Caco-2 (cell line): Measurements from ENCODE around the gene NAGA. TPM values are rescaled to one million over a fixed set of nuclear protein-coding genes. Genes with fewer than 3 reads are reported as not detected.

Experiments used
- BruUV-seq: library from RNA; stranded (reverse); fragments of 400-500 nt; replicated peaks from 2 replicates; lab custom pipeline; 2021; lab: Mats Ljungman, UMichigan
- CTCF ChIA-PET: fragments of 300-600 bp; sonication (Branson Sonifier 250); formaldehyde crosslinking; loops from one replicate; lab custom pipeline; 2022; ENCODE audit warnings: antibody characterized with exemption; lab: Charles Lee
- POLR2A ChIA-PET: fragments of 300-600 bp; sonication (Branson Sonifier 250); formaldehyde crosslinking; loops from one replicate; lab custom pipeline; 2022; ENCODE audit warnings: antibody characterized with exemption; lab: Charles Lee
- DNase-seq, 2 experiments: peaks; one replicate each; pipeline versions ENCODE4 v3.0.0 to v3.0.0-alpha.2; 2020 to 2022
- H3K27me3 ChIP-seq: replicated peaks from 2 replicates; pipeline ENCODE4 v1.6.0; 2011; ENCODE audit warnings: low read length; ENCODE audit not compliant: control insufficient read depth, insufficient read depth
- H3K36me3 ChIP-seq: 2 replicates; pipeline ENCODE4 v1.5.1; 2011; ENCODE audit warnings: low read length; ENCODE audit not compliant: control insufficient read depth, insufficient read depth
- H3K4me1 ChIP-seq: fragments of 250-450 bp; sonication (Bioruptor Pico); 2 replicates; pipeline ENCODE4 v1.5.1; 2020; ENCODE audit warnings: mild to moderate bottlenecking
- H3K4me3 ChIP-seq: 2 replicates; pipeline ENCODE4 v1.5.1; 2011; ENCODE audit warnings: low read depth, mild to moderate bottlenecking, control low read depth, low read length
- H3K9me3 ChIP-seq: fragments of 250-450 bp; sonication (Bioruptor Pico); 2 replicates; pipeline ENCODE4 v1.5.1; 2020; ENCODE audit warnings: mild to moderate bottlenecking, moderate library complexity
- H3K27ac Mint-ChIP-seq: one replicate; pipeline ENCODE4 v1.8.0; 2022; ENCODE audit warnings: mixed read lengths; ENCODE audit not compliant: unreplicated experiment
- H3K27me3 Mint-ChIP-seq: one replicate; pipeline ENCODE4 v1.8.0; 2022; ENCODE audit warnings: mixed read lengths; ENCODE audit not compliant: insufficient read depth, unreplicated experiment
- H3K36me3 Mint-ChIP-seq: one replicate; pipeline ENCODE4 v1.8.0; 2022; ENCODE audit warnings: mild to moderate bottlenecking, mixed read lengths; ENCODE audit not compliant: insufficient read depth, unreplicated experiment
- H3K4me1 Mint-ChIP-seq: one replicate; pipeline ENCODE4 v1.8.0; 2022; ENCODE audit warnings: low read depth, mixed read lengths; ENCODE audit not compliant: unreplicated experiment
- H3K4me3 Mint-ChIP-seq: one replicate; pipeline ENCODE4 v1.8.0; 2022; ENCODE audit warnings: mild to moderate bottlenecking, moderate library complexity, mixed read lengths; ENCODE audit not compliant: unreplicated experiment
- H3K9me3 Mint-ChIP-seq: one replicate; pipeline ENCODE4 v1.8.0; 2022; ENCODE audit warnings: mixed read lengths; ENCODE audit not compliant: unreplicated experiment
- intact Hi-C: fragments of 100-400 bp; cut with micrococcal nuclease; formaldehyde crosslinking; loops from one replicate; pipeline ENCODE4 v1.10.0; 2022; ENCODE audit not compliant: unreplicated experiment
- total RNA-seq: library from RNA; stranded (reverse); gene quantifications from 2 replicates; pipeline ENCODE4 v1.2.3, GENCODE V29; 2022
- TF ChIP-seq, protein P1 (sequence below), 2 experiments: fragments of 200-600 bp in 1 of 2; IDR thresholded peaks; 1 replicate in 1 of 2; 2 replicates in 1 of 2; pipeline versions ENCODE4 v1.5.1 to v1.8.0; 2011 to 2022; ENCODE audit warnings: antibody characterized with exemption in 1 of 2, control low read depth in 1 of 2, inconsistent platforms in 1 of 2, low read depth in 1 of 2, low read length in 1 of 2, mild to moderate bottlenecking in 1 of 2, moderate library complexity in 1 of 2; ENCODE audit not compliant: insufficient read depth in 1 of 2, severe bottlenecking in 1 of 2, unreplicated experiment in 1 of 2

Gene NAGA
- total RNA-seq, 1 experiment from 2014 or later: 28.3 TPM

- H3K27ac Mint-ChIP-seq: no peak overlapping the region
These were observed 14.3 kb upstream of the NAGA start for GRCh38 chr22:42084874-42085273.

GRCh38 chr22:42083119-42083518 is 12.5 kb upstream of the NAGA start:
- peaks cover 9% of the 10 kb centered on the region for H3K4me1 ChIP-seq
- CTCF ChIA-PET: no interaction called here
- H3K27me3 ChIP-seq: no peaks in the 10 kb centered on the region
- H3K27ac Mint-ChIP-seq: no peak overlapping the region
- H3K4me3 Mint-ChIP-seq: no peak overlapping the region
- H3K9me3 Mint-ChIP-seq: no peaks in the 10 kb centered on the region
- H3K36me3 Mint-ChIP-seq: peaks cover 53% of the 10 kb centered on the region
- POLR2A ChIA-PET: no interaction called here
- peaks cover 2% of the 10 kb centered on the region; the same call in 1 of the 2 replicates for H3K36me3 ChIP-seq
- TF ChIP-seq, protein P1, sequence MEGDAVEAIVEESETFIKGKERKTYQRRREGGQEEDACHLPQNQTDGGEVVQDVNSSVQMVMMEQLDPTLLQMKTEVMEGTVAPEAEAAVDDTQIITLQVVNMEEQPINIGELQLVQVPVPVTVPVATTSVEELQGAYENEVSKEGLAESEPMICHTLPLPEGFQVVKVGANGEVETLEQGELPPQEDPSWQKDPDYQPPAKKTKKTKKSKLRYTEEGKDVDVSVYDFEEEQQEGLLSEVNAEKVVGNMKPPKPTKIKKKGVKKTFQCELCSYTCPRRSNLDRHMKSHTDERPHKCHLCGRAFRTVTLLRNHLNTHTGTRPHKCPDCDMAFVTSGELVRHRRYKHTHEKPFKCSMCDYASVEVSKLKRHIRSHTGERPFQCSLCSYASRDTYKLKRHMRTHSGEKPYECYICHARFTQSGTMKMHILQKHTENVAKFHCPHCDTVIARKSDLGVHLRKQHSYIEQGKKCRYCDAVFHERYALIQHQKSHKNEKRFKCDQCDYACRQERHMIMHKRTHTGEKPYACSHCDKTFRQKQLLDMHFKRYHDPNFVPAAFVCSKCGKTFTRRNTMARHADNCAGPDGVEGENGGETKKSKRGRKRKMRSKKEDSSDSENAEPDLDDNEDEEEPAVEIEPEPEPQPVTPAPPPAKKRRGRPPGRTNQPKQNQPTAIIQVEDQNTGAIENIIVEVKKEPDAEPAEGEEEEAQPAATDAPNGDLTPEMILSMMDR (IDR thresholded peaks at IDR 0.05; ENCODE audit: insufficient read depth in 1 of 2, low read depth in 1 of 2, low read length in 1 of 2, severe bottlenecking in 1 of 2, unreplicated experiment in 1 of 2): no peak
- no peaks in the 10 kb centered on the region for H3K27me3 Mint-ChIP-seq
- peaks cover 5% of the 10 kb centered on the region for H3K4me1 Mint-ChIP-seq
- H3K9me3 ChIP-seq: no peaks in the 10 kb centered on the region
- no peak overlapping the region for H3K4me3 ChIP-seq
- DNase-seq: no peak
- BruUV-seq: no TSS peak
- intact Hi-C loops: no loop called here

More at GRCh38 chr22:42084874-42085273, 14.3 kb upstream of the NAGA start:
- Histone ChIP-seq H3K36me3 (peaks cover 2% of the 10 kb centered on the region; the same call in 1 of the 2 replicates), H3K4me3 (no peak overlapping the region), H3K9me3 (no peaks in the 10 kb centered on the region), H3K27me3 (no peaks in the 10 kb centered on the region), H3K4me1 (no peaks in the 10 kb centered on the region)
- H3K4me1 Mint-ChIP-seq: peaks cover 14% of the 10 kb centered on the region
- no TSS peak for BruUV-seq
- intact Hi-C loops: no loop called here
- POLR2A ChIA-PET: no interaction called here
- CTCF ChIA-PET: interaction anchor here (0.6 kb wide), 1 partner anchor 612 kb away, joined by 3 read pairs; no protein-coding TSS in a partner anchor
- TF ChIP-seq, protein P1 (IDR thresholded peaks at IDR 0.05; ENCODE audit: insufficient read depth in 1 of 2, low read depth in 1 of 2, low read length in 1 of 2, severe bottlenecking in 1 of 2, unreplicated experiment in 1 of 2): no peak
- H3K9me3 Mint-ChIP-seq: peaks cover 10% of the 10 kb centered on the region
- H3K27me3 Mint-ChIP-seq: no peaks in the 10 kb centered on the region
- H3K4me3 Mint-ChIP-seq: no peak overlapping the region
- no peak for DNase-seq
- H3K36me3 Mint-ChIP-seq: peaks cover 56% of the 10 kb centered on the region

DNA sequence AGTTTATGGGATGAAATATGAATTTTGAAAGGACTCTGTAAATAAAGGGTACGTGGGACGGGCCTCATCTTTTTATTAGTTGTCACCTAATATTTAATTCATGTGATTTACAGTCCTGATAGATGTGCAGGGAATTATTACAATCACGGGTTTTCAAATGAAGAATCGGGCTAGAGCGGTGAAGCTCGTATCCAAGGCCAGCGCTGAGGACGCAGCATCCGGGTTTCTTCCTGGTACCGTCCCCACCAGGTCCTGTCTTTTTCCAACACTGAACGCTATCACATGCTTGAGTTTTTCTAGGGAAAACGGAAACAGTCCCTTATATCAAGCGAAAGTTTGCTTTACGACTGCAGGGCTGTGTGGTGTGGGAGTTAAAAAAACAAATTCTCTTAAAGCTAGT is 9.7 kb upstream of the NAGA start:
- CTCF ChIA-PET: interaction anchor here (0.7 to 2.3 kb wide), 2 partner anchors 10 to 32 kb away, joined by 3 to 11 read pairs; partner anchors contain the start of gene NDUFA6
- no TSS peak for BruUV-seq
- H3K9me3 Mint-ChIP-seq: no peaks in the 10 kb centered on the region
- no peaks in the 10 kb centered on the region for H3K27me3 ChIP-seq
- H3K36me3 ChIP-seq: peaks cover 1% of the 10 kb centered on the region; the same call in 1 of the 2 replicates
- POLR2A ChIA-PET: interaction anchor here (0.7 to 3.0 kb wide), 4 partner anchors 9 to 133 kb away, joined by 4 to 15 read pairs (median 6); partner anchors contain the start of genes CENPM and NDUFA6
- TF ChIP-seq, protein P1 (IDR thresholded peaks at IDR 0.05; ENCODE audit: insufficient read depth in 1 of 2, low read depth in 1 of 2, low read length in 1 of 2, severe bottlenecking in 1 of 2, unreplicated experiment in 1 of 2): no peak
- H3K27me3 Mint-ChIP-seq: no peaks in the 10 kb centered on the region
- H3K4me1 Mint-ChIP-seq: peaks cover 5% of the 10 kb centered on the region
- peaks cover 41% of the 10 kb centered on the region for H3K36me3 Mint-ChIP-seq
- intact Hi-C loops: no loop called here
- H3K27ac Mint-ChIP-seq: peak overlapping the region; percentile 93
- H3K9me3 ChIP-seq: no peaks in the 10 kb centered on the region
- peaks cover 9% of the 10 kb centered on the region for H3K4me1 ChIP-seq
- peak overlapping the region; percentile 94 for H3K4me3 ChIP-seq
- H3K4me3 Mint-ChIP-seq: peak overlapping the region; percentile 96
- peak in 1 of 2 experiments; percentile 26 for DNase-seq
